ENCODE data around the gene CCDC122.

CCDC122 gene

GRCh38 chr13:43878892-43879754 lies at the start of gene CCDC122:
Gene CCDC122 (minus strand): TSS chr13:43879740. CDS start chr13:43869376, 10,364 bp downstream.
- in situ Hi-C loops (cut with HindIII; ENCODE audit: low pct_ligation_motif_present, low pct_unique_long_range_greater_than_20kb, low sequenced_read_pairs), result no loop called here
- DNase-seq, result peak; percentile 76

- in situ Hi-C loops (cut with HindIII; ENCODE audit: low pct_ligation_motif_present, low pct_unique_long_range_greater_than_20kb, low sequenced_read_pairs), result loop anchor here (25.0 kb wide), 1 partner anchor 538 kb away; no protein-coding TSS in a partner anchor
- no peak for DNase-seq
Measured at GRCh38 chr13:43924549-43925245, 45.2 kb upstream of the CCDC122 start.

GRCh38 chr13:43920965-43921674 lies 41.6 kb upstream of the CCDC122 start:
- no peak for DNase-seq
- in situ Hi-C loops (cut with HindIII; ENCODE audit: low pct_ligation_motif_present, low pct_unique_long_range_greater_than_20kb, low sequenced_read_pairs), result loop anchor here (25.0 kb wide), 1 partner anchor 541 kb away; no protein-coding TSS in a partner anchor

GRCh38 chr13:43918636-43919035 lies 39.1 kb upstream of the CCDC122 start:
- in situ Hi-C loops (cut with HindIII; ENCODE audit: low pct_ligation_motif_present, low pct_unique_long_range_greater_than_20kb, low sequenced_read_pairs), result loop anchor here (25.0 kb wide), 1 partner anchor 544 kb away; no protein-coding TSS in a partner anchor

GRCh38 chr13:43916828-43917227 lies 37.3 kb upstream of the CCDC122 start:
- in situ Hi-C loops (cut with HindIII; ENCODE audit: low pct_ligation_motif_present, low pct_unique_long_range_greater_than_20kb, low sequenced_read_pairs), result loop anchor here (25.0 kb wide), 1 partner anchor 545 kb away; no protein-coding TSS in a partner anchor
- DNase-seq, result no peak

More at GRCh38 chr13:43918636-43919035, 39.1 kb upstream of the CCDC122 start:
- no peak for DNase-seq

- no peak for DNase-seq
- in situ Hi-C loops (cut with HindIII; ENCODE audit: low pct_ligation_motif_present, low pct_unique_long_range_greater_than_20kb, low sequenced_read_pairs), result loop anchor here (25.0 kb wide), 1 partner anchor 547 kb away; no protein-coding TSS in a partner anchor
Measured at GRCh38 chr13:43915451-43915850, 35.9 kb upstream of the CCDC122 start.

- DNase-seq, result no peak
- in situ Hi-C loops (cut with HindIII; ENCODE audit: low pct_ligation_motif_present, low pct_unique_long_range_greater_than_20kb, low sequenced_read_pairs), result loop anchor here (25.0 kb wide), 1 partner anchor 550 kb away; no protein-coding TSS in a partner anchor
Measured at GRCh38 chr13:43911871-43912270, 32.3 kb upstream of the CCDC122 start.

GRCh38 chr13:43911278-43911677 lies 31.7 kb upstream of the CCDC122 start:
- in situ Hi-C loops (cut with HindIII; ENCODE audit: low pct_ligation_motif_present, low pct_unique_long_range_greater_than_20kb, low sequenced_read_pairs), result loop anchor here (25.0 kb wide), 1 partner anchor 551 kb away; no protein-coding TSS in a partner anchor
- DNase-seq, result no peak

GRCh38 chr13:43910856-43911255 lies 31.3 kb upstream of the CCDC122 start:
- DNase-seq, result no peak
- in situ Hi-C loops (cut with HindIII; ENCODE audit: low pct_ligation_motif_present, low pct_unique_long_range_greater_than_20kb, low sequenced_read_pairs), result loop anchor here (25.0 kb wide), 1 partner anchor 551 kb away; no protein-coding TSS in a partner anchor

- in situ Hi-C loops (cut with HindIII; ENCODE audit: low pct_ligation_motif_present, low pct_unique_long_range_greater_than_20kb, low sequenced_read_pairs), result loop anchor here (25.0 kb wide), 1 partner anchor 554 kb away; no protein-coding TSS in a partner anchor
- DNase-seq, result peak; percentile 49
Measured at GRCh38 chr13:43908156-43909126, 28.9 kb upstream of the CCDC122 start.

GRCh38 chr13:43905435-43906031 lies 26.0 kb upstream of the CCDC122 start:
- in situ Hi-C loops (cut with HindIII; ENCODE audit: low pct_ligation_motif_present, low pct_unique_long_range_greater_than_20kb, low sequenced_read_pairs), result loop anchor here (25.0 kb wide), 1 partner anchor 557 kb away; no protein-coding TSS in a partner anchor
- peak; percentile 63 for DNase-seq

- in situ Hi-C loops (cut with HindIII; ENCODE audit: low pct_ligation_motif_present, low pct_unique_long_range_greater_than_20kb, low sequenced_read_pairs), result no loop called here
- no peak for DNase-seq
Measured at GRCh38 chr13:43895940-43896339, 16.4 kb upstream of the CCDC122 start.

GRCh38 chr13:43894438-43894837 lies 14.9 kb upstream of the CCDC122 start:
- peak; percentile 27 for DNase-seq
- in situ Hi-C loops (cut with HindIII; ENCODE audit: low pct_ligation_motif_present, low pct_unique_long_range_greater_than_20kb, low sequenced_read_pairs), result no loop called here

- DNase-seq, result no peak
- in situ Hi-C loops (cut with HindIII; ENCODE audit: low pct_ligation_motif_present, low pct_unique_long_range_greater_than_20kb, low sequenced_read_pairs), result no loop called here
Measured at GRCh38 chr13:43884222-43884621, 4.7 kb upstream of the CCDC122 start.

- DNase-seq, result no peak
- in situ Hi-C loops (cut with HindIII; ENCODE audit: low pct_ligation_motif_present, low pct_unique_long_range_greater_than_20kb, low sequenced_read_pairs), result no loop called here
Measured at GRCh38 chr13:43883631-43884030, 4.1 kb upstream of the CCDC122 start.

GRCh38 chr13:43881580-43881979 lies 2.0 kb upstream of the CCDC122 start:
- in situ Hi-C loops (cut with HindIII; ENCODE audit: low pct_ligation_motif_present, low pct_unique_long_range_greater_than_20kb, low sequenced_read_pairs), result no loop called here
- DNase-seq, result no peak

GRCh38 chr13:43880926-43881325 lies 1.4 kb upstream of the CCDC122 start:
- in situ Hi-C loops (cut with HindIII; ENCODE audit: low pct_ligation_motif_present, low pct_unique_long_range_greater_than_20kb, low sequenced_read_pairs), result no loop called here
- DNase-seq, result no peak
